Muscle of leg (tissue), 11 donors: ENCODE measurements around the gene SSBP3. TPM values are rescaled to one million over a fixed set of nuclear protein-coding genes. Genes with fewer than 3 reads are reported as not detected.
A peak's percentile ranks its signal among the peaks of the same experiment; 100 is the strongest.
"Not testable (repeated sequence)": the region's sequence is repeated elsewhere in the genome, so short reads cannot be mapped to it uniquely, and the experiment has no call there.

Experiments
- DNase-seq: peaks from one replicate; pipeline ENCODE4 v3.0.0; 2013
- H3K27ac ChIP-seq: one replicate; pipeline ENCODE4 v1.5.1; 2013; ENCODE audit warnings: mild to moderate bottlenecking, low read length, control low read depth
- H3K27me3 ChIP-seq: one replicate; pipeline ENCODE4 v1.6.1; 2013; ENCODE audit warnings: low read length; ENCODE audit not compliant: control insufficient read depth, insufficient read depth
- H3K36me3 ChIP-seq: one replicate; pipeline ENCODE4 v1.6.1; 2013; ENCODE audit warnings: low read length; ENCODE audit not compliant: control insufficient read depth, insufficient read depth
- H3K4me1 ChIP-seq: one replicate; pipeline ENCODE4 v1.6.1; 2013; ENCODE audit warnings: low read length; ENCODE audit not compliant: control insufficient read depth, insufficient read depth
- H3K4me3 ChIP-seq: one replicate; pipeline ENCODE4 v1.5.1; 2013; ENCODE audit warnings: low read length, control low read depth
- H3K9me3 ChIP-seq: replicated peaks from 2 replicates; pipeline ENCODE4 v1.6.1; 2013; ENCODE audit warnings: low read depth, low read length; ENCODE audit not compliant: control insufficient read depth
- whole genome bisulfite sequencing: methylation state at CpG from one replicate; pipeline ENCODE4 v1.1.5; 2013; ENCODE audit warnings: missing lambda C conversion rate; ENCODE audit not compliant: insufficient coverage; 5-methylcytosine and 5-hydroxymethylcytosine counted together
- polyA plus RNA-seq, 8 donors: library from polyadenylated mRNA; unstranded; fragments of 120-200 nt; gene quantifications; one replicate each; pipeline versions ENCODE4 v1.2.1 to v1.2.3, GENCODE V29; 2013; ENCODE audit warnings: inconsistent platforms in 1 of 8, low replicate concordance in 1 of 8; ENCODE audit not compliant: insufficient read length in 8 of 8, insufficient read depth in 1 of 8
- total RNA-seq: library from RNA; stranded (reverse); fragments of 120-200 nt; gene quantifications from one replicate; pipeline ENCODE4 v1.2.4, GENCODE V29; 2013

SSBP3 gene
- total and polyA plus RNA-seq, 9 donors: 14.9 to 63.8 (median 54.2) TPM

DNA sequence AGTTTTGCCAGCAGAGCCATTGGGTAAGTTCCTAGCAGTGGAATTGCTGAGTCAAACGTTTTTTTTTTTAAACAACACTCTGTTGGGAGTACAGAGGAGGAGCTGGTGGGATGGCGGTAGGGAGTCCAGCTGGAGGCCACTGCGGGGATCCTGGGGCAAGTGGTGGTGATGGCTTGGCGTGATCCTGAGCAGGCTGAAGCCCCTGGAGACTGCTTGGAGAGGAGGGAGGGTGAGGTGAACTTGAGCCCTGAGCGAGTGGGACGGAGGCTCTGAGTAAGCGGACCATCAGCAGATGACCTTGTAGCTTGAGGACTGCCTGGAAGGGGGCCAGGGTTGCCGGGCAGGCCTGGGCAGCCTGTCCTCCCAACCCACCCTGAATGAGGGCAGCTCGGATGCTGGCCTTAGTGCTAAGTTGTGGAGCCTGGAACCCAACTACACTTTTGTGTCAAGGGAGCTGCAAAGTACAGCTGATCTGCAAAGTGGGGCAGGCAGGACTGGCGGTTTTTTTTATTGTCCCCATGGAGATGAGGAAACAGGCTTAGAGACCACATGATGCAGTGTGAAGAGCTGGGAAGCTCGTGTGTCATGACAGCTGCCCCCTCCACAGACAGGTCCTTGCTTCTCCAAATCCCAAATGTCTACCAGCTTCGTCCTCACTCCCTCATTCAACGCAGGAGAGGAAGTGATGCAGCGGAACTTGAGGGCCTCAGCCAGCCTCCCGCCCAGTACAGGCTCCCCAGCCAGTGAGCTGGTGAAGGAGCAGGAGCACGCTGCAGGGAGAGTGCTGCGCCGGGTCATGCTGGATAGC, 186.0 kb downstream of the SSBP3 start:
- peak; percentile 90 for DNase-seq
- Histone ChIP-seq H3K27me3 (no peaks in the 10 kb centered on the region), H3K27ac (peak overlapping the region; percentile 87), H3K36me3 (peaks cover 66% of the 10 kb centered on the region), H3K9me3 (no peaks in the 10 kb centered on the region), H3K4me3 (no peak overlapping the region), H3K4me1 (peaks cover 32% of the 10 kb centered on the region)
- 19% methylated on average over 12 of the region's 18 CpGs for WGBS

GRCh38 chr1:54219688-54220003, 186.5 kb downstream of the SSBP3 start:
- H3K27ac ChIP-seq: peak overlapping the region; percentile 87
- H3K36me3 ChIP-seq: peaks cover 66% of the 10 kb centered on the region
- 36% methylated on average over 2 of the region's 3 CpGs for WGBS
- no peaks in the 10 kb centered on the region for H3K9me3 ChIP-seq
- no peaks in the 10 kb centered on the region for H3K27me3 ChIP-seq
- no peak for DNase-seq
- no peak overlapping the region for H3K4me3 ChIP-seq
- H3K4me1 ChIP-seq: peaks cover 32% of the 10 kb centered on the region

- peaks cover 32% of the 10 kb centered on the region for H3K4me1 ChIP-seq
- H3K27ac ChIP-seq: peak overlapping the region; percentile 87
- H3K36me3 ChIP-seq: peaks cover 71% of the 10 kb centered on the region
- H3K9me3 ChIP-seq: no peaks in the 10 kb centered on the region
- H3K27me3 ChIP-seq: no peaks in the 10 kb centered on the region
- no peak overlapping the region for H3K4me3 ChIP-seq
- DNase-seq: peak; percentile 49
- 57% methylated on average over 9 of the region's 11 CpGs for WGBS
Observed at GRCh38 chr1:54218883-54219687, 187.1 kb downstream of the SSBP3 start.

DNA sequence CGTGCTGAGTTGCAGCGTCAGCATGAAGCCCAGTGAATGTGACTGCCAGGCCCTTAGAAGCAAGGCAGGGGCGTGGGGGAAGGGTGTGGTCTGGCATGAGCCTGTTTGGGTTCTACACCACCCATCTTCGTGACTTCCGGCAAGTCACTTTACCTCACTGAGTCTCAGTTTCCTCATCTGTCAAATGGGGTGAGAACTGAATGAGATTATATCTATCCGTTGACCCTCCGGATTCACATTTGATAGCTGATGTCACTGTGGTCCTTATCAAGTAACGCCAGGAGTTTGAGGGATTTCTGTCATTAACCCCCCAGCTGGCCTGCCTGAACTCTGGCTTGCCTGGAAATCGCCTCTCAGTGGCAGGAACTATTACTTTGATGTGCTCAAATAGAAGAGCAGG, 190.7 kb downstream of the SSBP3 start:
- Histone ChIP-seq H3K27me3 (no peaks in the 10 kb centered on the region), H3K36me3 (peaks cover 87% of the 10 kb centered on the region), H3K4me1 (peaks cover 21% of the 10 kb centered on the region), H3K27ac (no peak overlapping the region), H3K4me3 (no peak overlapping the region), H3K9me3 (no peaks in the 10 kb centered on the region)
- WGBS: 95% methylated on average over 7 of the region's 9 CpGs
- no peak for DNase-seq

DNA sequence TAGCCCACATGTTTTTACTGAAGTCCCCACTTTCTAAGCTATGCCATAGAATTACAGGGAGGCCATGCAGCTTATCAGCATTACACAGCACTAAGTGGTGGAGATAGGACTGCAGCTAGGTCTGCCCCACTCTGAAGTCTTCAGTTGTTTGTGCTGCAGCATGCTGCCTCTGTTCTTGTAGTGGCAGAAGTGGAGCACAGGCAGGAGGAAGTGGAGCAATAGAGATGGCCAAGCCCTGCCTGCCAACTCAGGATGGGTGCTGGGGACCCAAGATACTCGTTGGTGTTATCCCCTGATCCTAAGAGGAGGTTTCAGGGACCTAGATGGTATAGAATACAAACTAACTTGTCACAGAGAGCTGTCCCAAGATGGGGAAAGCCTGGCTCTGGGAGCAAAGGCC, 193.3 kb downstream of the SSBP3 start:
- DNase-seq: no peak
- no peaks in the 10 kb centered on the region for H3K27me3 ChIP-seq
- H3K4me1 ChIP-seq: no peaks in the 10 kb centered on the region
- H3K4me3 ChIP-seq: no peak overlapping the region
- H3K36me3 ChIP-seq: peaks cover 93% of the 10 kb centered on the region
- no peaks in the 10 kb centered on the region for H3K9me3 ChIP-seq
- H3K27ac ChIP-seq: no peak overlapping the region
- 83% methylated on average over 1 of the region's 1 CpG for WGBS

DNA sequence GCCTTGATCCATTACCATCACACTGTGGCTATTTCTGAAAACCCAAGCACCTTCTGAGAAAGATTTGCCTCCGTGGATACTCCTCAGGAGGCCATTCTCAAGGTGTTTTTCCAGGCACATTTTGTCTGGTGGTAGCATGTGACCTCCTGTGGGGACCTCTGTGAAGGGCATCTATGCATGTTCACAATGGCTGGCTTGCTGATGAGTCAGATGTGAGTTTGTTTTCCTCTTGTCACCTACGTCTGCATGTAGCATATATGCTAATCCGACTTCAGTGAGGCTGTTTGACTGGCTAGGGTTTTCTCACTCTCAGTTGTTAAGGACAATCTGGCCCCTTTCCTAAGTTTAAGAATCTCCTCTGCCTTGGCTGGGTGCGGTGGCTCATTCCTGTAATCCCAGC, 198.3 kb downstream of the SSBP3 start:
- H3K4me1 ChIP-seq, DNase-seq, H3K9me3 ChIP-seq, H3K27ac ChIP-seq, H3K27me3 ChIP-seq, H3K4me3 ChIP-seq: not testable (repeated sequence)
- WGBS: 67% methylated on average over 1 of the region's 4 CpGs
- peaks cover 73% of the 10 kb centered on the region for H3K36me3 ChIP-seq

DNA sequence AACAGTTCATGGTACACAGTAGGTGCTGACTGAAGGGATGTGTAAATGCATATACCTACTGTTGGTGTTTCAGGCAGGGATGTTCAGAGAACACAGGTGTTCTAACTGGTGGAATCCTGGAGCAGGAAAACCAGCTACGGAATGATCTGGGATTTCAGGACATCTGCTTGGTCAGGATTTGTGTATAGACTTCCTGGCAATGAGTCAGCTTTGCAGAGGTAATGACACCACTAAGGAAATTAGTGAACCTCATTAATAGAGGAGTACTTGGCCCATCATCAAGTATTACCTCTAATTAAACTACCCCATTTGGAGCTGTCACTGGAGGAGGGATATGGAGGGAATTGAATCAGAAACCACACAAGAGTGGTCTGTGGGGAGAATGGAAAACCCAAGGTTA, 198.9 kb downstream of the SSBP3 start:
- no peak overlapping the region for H3K27ac ChIP-seq
- no peaks in the 10 kb centered on the region for H3K4me1 ChIP-seq
- H3K36me3 ChIP-seq: peaks cover 67% of the 10 kb centered on the region
- H3K27me3 ChIP-seq: no peaks in the 10 kb centered on the region
- no CpG with 5 or more reads among the region's 1 CpG for WGBS
- no peak overlapping the region for H3K4me3 ChIP-seq
- H3K9me3 ChIP-seq: no peaks in the 10 kb centered on the region
- no peak for DNase-seq

DNA sequence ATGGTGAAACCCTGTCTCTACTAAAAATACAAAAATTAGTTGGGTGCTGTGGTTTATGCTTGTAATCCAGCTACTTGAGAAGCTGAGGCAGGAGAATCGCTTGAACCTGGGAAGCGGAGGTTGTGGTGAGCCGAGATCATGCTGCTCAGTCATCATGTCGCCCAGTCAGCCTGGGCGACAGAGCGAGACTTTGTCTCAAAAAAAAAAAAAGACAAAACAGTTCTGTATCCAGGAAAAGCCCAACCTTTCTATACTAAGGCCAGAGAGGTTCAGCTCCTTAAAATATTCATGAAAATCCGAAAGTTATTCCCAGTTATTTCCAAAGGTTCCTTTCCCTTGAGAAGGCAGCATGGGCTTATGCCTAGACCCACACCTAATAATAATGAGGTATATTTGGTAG, 202.0 kb downstream of the SSBP3 start:
- Histone ChIP-seq H3K9me3 (no peaks in the 10 kb centered on the region), H3K4me3 (no peak overlapping the region), H3K36me3 (peaks cover 40% of the 10 kb centered on the region), H3K4me1 (peaks cover 14% of the 10 kb centered on the region), H3K27ac (no peak overlapping the region), H3K27me3 (no peaks in the 10 kb centered on the region)
- no peak for DNase-seq
- WGBS: 100% methylated on average over 4 of the region's 7 CpGs

DNA sequence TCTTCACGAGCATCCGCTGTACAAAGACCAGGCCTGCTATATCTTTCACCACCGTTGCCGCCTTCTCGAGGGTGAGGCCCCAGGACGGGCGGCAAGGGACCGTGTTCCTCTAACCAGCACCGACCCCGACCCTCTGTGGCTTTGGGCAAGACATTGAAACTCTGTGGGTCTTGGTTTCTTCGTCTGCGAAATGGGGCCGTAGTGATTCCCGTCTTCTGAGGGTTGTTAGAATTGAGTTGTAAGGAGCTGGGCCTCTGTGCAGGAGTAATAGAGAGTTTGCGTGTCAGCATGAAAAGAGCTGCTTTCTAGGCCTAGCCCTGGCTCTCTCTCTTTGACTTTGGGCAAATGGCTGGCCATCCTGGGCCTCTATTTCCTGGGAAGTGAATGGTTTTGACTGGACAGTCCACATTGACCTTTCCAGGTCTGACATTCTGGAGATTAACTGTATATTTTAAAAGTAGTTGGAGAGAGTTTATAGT, 205.6 kb downstream of the SSBP3 start:
- peak overlapping the region; percentile 65 for H3K27ac ChIP-seq
- peak; percentile 7 for DNase-seq
- no peaks in the 10 kb centered on the region for H3K27me3 ChIP-seq
- peak overlapping the region; percentile 100 for H3K4me3 ChIP-seq
- peaks cover 18% of the 10 kb centered on the region for H3K4me1 ChIP-seq
- 2% methylated on average over 9 of the region's 15 CpGs for WGBS
- peaks cover 16% of the 10 kb centered on the region for H3K36me3 ChIP-seq
- no peaks in the 10 kb centered on the region for H3K9me3 ChIP-seq

DNA sequence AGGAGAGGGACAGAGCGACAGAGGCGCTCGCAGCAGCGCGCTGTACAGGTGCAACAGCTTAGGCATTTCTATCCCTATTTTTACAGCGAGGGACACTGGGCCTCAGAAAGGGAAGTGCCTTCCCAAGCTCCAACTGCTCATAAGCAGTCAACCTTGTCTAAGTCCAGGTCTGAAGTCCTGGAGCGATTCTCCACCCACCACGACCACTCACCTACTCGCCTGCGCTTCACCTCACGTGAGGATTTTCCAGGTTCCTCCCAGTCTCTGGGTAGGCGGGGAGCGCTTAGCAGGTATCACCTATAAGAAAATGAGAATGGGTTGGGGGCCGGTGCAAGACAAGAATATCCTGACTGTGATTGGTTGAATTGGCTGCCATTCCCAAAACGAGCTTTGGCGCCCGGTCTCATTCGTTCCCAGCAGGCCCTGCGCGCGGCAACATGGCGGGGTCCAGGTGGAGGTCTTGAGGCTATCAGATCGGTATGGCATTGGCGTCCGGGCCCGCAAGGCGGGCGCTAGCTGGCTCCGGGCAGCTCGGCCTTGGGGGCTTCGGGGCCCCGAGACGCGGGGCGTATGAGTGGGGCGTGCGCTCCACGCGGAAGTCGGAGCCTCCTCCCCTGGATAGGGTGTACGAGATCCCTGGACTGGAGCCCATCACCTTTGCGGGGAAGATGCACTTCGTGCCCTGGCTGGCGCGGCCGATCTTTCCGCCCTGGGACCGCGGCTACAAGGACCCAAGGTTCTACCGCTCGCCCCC, 206.3 kb downstream of the SSBP3 start, which contains the start of the genes CYB5RL and MRPL37:
TSS of gene CYB5RL (minus strand) at position 266 of the 754 bp plus-strand sequence. CDS start 4,414 bp downstream, outside the sequence.
TSS of gene MRPL37 (plus strand) at position 403 of the 754 bp plus-strand sequence. CDS start at position 480, 77 bp downstream.
- Histone ChIP-seq H3K27me3 (no peaks in the 10 kb centered on the region), H3K36me3 (peaks cover 16% of the 10 kb centered on the region), H3K9me3 (no peaks in the 10 kb centered on the region), H3K4me3 (peak within 1 kb of the TSS; percentile 100), H3K4me1 (peaks cover 18% of the 10 kb centered on the region), H3K27ac (peak within 1 kb of the TSS; percentile 65)
- DNase-seq: peak; percentile 99
- WGBS: under 1% methylated on average over 44 of the region's 51 CpGs
